ENCODE results near the gene CNIH2. TPM values are rescaled to one million over a fixed set of nuclear protein-coding genes. Genes with fewer than 3 reads are reported as not detected.
A peak's percentile ranks its signal among the peaks of the same experiment; 100 is the strongest.
"Not testable (repeated sequence)": the region's sequence is repeated elsewhere in the genome, so short reads cannot be mapped to it uniquely, and the experiment has no call there.

The CNIH2 gene
- total RNA-seq (2014; rRNA removed; shearing (Covaris generic)) = 0.40 and 0.98 TPM in 2 replicates

DNA sequence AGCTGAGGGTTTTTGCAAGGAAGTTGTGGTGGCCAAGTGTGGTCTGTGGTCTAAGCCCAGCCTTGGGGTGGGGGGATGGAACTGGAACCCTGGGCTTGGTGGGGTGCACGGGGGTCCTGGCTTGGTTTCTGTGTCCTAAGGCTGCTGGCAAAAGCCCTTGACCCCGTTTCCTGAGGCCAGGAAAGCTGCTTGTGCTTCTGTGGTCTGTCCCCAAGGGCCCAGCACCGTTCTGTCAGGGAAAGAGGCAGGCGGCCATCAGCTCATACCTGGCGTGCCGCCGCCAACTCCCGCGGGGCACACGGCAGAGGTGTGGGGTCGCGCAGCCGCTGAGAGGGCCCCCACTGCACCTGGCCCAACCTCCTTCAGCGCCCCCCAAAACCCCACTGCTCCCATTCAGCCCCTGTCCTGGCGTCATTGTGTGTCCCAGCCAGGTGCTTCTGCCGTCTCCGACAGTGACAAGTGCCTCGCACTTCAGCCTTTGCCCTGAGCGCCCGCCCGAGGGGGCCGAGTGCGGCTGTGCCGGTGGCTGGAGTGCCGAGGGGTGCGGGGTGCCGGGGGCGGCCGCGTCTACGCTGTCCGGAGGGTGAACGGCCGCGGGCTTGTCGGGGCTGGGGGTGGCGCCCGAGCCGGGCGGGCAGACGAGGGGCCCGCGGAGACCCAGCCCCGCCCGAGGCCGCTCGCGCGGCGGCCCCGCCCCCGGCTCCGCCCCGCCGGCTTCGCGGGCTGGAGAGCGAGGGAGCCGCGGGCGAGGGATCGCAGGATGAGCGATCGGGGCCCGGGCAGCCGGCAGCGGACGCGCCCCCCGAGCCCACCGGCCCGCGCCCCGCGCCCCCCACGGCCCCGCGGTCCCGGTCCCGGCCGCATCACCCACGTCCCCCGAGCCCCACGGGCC, at the start of gene CNIH2:
CNIH2 (plus strand) TSS at position 705 of the 892 bp plus-strand sequence. CDS start 282 bp downstream, outside the sequence.
- DNase-seq (ENCODE audit: low read depth) = peak; percentile 51

DNA sequence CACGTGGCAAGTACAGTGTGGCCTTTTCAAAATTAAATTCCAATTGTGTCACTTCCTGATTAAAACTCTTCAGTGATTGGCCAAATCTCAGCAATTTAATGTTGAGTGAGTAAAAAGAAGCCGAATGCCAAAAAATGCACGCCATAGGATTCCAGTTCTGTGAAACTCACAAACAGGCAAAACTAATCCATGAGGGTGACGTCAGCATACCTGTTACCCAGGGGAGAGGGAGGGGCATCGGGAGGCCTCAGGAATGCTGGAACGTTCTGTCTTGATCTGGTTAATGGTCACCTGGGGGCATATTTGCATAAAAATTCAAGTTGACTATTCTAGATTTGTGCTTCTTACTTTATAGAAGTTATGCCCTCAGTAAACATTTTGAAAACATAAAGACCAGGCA, 49.5 kb upstream of the CNIH2 start:
- DNase-seq (ENCODE audit: low read depth) = no peak

- no peak for DNase-seq (ENCODE audit: low read depth)
These were observed 47.8 kb upstream of the CNIH2 start for GRCh38 chr11:66230156-66230555.

DNA sequence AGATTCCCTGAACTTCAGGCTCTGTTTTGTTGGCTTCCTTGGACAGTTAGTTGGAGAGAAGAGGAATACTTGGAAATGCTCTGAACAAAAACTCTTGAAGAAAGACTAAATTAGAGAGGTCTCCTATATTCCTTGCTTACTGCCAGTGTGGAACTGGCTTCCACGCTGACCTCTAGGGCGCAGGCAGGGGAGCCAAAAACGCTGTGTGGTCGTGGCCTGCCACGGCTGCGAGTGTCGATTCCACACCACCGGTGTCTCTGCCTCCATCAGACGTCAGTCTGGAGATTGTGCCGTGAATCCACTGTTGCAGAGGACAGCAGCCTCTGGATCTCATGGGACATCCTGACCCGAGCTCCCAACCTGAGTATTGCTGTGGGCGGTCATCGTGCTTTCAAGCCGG, 47.0 kb upstream of the CNIH2 start:
- no peak for DNase-seq (ENCODE audit: low read depth)

DNA sequence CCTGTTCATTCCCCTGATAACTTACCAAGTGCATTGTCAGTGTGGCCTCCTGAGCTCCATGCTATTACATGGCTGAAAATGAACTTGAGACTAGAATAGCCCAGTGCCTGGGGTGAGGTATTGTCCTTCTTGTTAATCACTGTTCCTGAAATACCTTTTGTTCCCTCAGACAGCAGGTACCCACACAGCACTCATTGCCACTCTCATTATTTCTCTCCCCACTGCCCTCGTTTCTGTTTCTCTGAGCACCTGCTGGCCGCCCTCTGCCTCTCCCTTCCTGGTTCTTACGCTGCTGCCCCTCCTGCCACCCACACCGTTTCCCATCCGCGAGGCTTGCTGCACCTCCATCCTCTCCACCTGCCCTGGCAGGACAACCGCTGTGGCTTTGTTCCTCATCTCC, 46.4 kb upstream of the CNIH2 start:
- DNase-seq (ENCODE audit: low read depth) = no peak

DNA sequence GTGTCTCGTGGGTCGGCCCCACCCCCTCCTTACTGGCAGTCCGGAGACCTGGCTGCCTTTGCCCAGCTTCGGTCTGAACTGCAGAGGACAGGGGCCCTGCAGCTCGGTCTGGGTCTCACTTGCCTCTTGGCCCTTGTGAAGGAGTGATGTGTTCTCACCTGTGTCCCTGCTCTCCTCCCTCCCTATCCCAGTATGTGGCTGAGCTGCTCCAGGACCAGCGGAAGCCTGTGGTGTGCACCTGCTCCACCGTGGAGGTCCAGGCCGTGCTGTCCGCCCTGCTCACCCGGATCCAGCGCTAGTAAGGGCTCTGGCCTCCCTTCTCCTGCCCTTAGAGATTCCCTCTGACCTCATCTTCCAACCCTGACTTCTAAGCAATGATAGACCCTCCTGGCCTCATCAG, 45.2 kb upstream of the CNIH2 start:
- DNase-seq (ENCODE audit: low read depth) = no peak

DNA sequence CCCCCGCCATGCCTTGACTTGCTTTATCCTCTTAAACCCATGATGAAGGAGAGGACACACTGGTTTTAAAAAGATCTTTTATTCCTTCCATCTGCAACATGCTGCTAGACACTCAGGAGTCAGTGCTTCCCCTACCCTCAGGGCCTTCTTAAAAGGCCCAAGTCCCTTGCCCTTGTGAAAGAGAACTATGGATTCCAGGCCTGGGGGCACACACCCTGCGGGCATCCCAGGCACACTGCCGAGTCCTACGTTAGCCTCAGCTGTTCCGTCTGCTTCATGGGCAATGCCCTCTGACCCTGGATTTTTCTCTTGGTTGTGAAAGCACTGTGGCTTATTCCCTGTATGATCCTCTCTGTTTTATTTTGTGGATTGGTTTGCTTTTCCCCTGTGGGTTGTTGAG, 44.7 kb upstream of the CNIH2 start:
- DNase-seq (ENCODE audit: low read depth) = no peak

- no peak for DNase-seq (ENCODE audit: low read depth)
These were observed 42.8 kb upstream of the CNIH2 start for GRCh38 chr11:66235141-66235540.

GRCh38 chr11:66237867-66238266, 40.1 kb upstream of the CNIH2 start:
- no peak for DNase-seq (ENCODE audit: low read depth)

GRCh38 chr11:66238786-66239413, 39.1 kb upstream of the CNIH2 start:
- no peak for DNase-seq (ENCODE audit: low read depth)

DNA sequence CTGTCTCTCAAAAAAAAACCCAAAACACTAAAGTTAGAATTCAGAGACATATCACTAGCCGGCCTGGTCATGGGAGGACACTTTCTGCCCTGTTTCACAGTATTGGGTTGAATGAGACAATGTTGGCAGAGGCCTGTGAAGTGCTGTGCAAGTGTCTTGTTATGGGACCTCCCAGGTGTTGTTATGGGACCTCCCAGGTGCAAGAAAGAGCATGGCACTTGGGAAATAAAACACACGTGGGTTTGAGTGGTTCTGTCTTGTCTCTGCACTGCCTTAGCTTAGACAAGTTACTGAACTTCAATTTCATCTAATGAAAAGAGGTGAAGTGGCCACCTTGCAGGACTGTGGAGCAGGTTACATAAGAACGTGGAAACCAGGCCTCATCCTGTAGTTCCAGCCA, 38.5 kb upstream of the CNIH2 start:
- DNase-seq (ENCODE audit: low read depth) = no peak

- no peak for DNase-seq (ENCODE audit: low read depth)
These were observed 37.8 kb upstream of the CNIH2 start for GRCh38 chr11:66239998-66240780.

DNA sequence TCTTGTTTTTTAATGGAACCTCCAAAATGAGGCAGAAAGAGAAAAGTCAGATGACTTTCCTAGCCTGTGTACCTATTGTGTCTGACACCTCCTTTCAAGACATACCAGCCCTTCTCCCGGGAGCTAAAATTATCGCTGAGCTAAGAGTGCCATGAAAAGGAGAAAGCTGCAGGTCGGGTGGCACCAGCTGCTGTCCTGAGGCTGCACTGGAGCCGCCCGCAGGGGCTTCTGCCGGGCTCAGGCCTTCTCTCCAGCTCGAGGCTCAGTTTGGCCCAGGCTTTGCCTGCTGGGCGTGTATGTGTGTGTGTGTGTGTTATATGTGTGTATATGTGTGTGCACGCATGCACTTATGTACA, 37.2 kb upstream of the CNIH2 start:
- DNase-seq (ENCODE audit: low read depth) = no peak

GRCh38 chr11:66242095-66242765, 35.7 kb upstream of the CNIH2 start:
- no peak for DNase-seq (ENCODE audit: low read depth)

- no peak for DNase-seq (ENCODE audit: low read depth)
These were observed 34.0 kb upstream of the CNIH2 start for GRCh38 chr11:66243782-66244535.

GRCh38 chr11:66247295-66247694, 30.7 kb upstream of the CNIH2 start:
- no peak for DNase-seq (ENCODE audit: low read depth)

DNA sequence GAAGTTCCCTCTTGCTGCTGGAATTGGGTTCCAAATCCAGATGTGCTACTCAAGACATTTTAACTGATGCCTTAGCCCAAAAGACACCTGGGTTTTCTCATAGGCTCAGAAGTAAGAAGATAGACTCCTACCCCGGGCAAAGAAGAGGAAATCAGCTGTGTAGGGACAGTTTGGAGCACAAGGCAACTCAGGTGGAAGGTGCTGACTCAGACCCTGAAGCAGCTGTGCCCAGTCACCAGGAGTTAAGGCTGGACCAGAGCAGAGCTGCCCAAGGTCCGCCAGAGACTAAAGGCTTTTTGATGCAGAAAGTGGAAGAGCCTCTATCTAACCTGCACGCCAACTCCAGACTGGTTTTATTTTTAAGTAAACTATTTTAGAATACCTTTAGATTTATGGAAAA, 30.2 kb upstream of the CNIH2 start:
- DNase-seq (ENCODE audit: low read depth) = no peak

DNA sequence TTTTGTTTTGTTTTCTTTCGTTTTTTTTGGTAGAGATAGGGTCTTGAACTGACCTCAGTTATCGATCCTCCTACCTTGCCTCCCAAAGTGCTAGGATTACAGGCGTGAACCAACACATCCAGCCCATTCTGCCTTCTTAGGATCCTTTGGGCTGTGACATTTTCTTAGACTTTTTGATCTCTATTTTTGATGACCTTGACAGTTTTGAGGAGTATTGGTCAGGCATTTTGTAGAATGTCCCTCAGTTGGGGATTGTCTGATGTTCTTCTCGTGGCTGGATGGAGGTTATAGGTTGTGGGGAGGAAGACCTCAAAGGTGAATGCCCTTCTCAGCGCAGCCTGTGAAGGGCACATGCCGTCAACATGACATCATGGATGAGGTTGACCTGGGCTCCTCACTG, 29.1 kb upstream of the CNIH2 start:
- DNase-seq (ENCODE audit: low read depth) = no peak

DNA sequence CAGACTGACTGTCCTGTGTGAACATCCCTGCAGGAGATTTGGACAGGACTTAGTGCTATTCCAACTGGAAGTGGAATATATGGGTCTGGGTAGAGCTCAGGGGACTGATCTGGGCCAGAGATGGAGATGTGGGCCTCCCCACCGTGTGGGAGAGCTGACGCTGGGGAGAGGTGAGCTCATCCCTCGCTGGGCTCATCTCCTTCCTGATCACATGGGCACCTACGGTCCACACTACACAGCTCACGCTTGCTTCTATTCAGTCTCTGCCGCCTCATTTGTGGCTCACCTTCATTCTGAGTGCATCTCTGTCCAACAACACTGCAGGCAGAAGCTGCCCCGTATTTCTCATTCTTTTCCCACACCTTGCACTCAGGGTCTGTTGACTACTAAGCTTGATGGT, 26.2 kb upstream of the CNIH2 start:
- DNase-seq (ENCODE audit: low read depth) = no peak

- not testable (repeated sequence) for DNase-seq (ENCODE audit: low read depth)
These were observed 24.9 kb upstream of the CNIH2 start for GRCh38 chr11:66253081-66253480.

GRCh38 chr11:66258473-66258893, 19.5 kb upstream of the CNIH2 start:
- no peak for DNase-seq (ENCODE audit: low read depth)

All from Daoy (cell line).